HepG2 (cell line): ENCODE results near the gene BTF3L4. TPM values are rescaled to one million over a fixed set of nuclear protein-coding genes. Genes with fewer than 3 reads are reported as not detected.

ENCODE experiments used
- CENPBD1 ChIP-seq: sonication (generic); formaldehyde crosslinking; IDR thresholded peaks from 2 replicates; pipeline ENCODE4 v1.8.0; 2022; ENCODE audit warnings: missing genetic modification reagents, low read depth, mild to moderate bottlenecking, borderline replicate concordance
- ELF4 ChIP-seq: sonication (generic); formaldehyde crosslinking; IDR thresholded peaks from 2 replicates; pipeline ENCODE4 v1.5.0; 2020; ENCODE audit warnings: missing genetic modification reagents, mild to moderate bottlenecking, moderate library complexity, borderline replicate concordance
- HINFP ChIP-seq: sonication (generic); formaldehyde crosslinking; IDR thresholded peaks from 2 replicates; pipeline ENCODE4 v1.4.0; 2020; ENCODE audit warnings: low read depth, mild to moderate bottlenecking, missing genetic modification reagents
- MBNL3 ChIP-seq: fragments of 250-450 bp; sonication (Bioruptor Pico); conservative IDR thresholded peaks from 2 replicates; pipeline ENCODE4 v1.8.0; 2022; ENCODE audit warnings: mild to moderate bottlenecking, inconsistent platforms
- MEIS2 ChIP-seq: sonication (generic); formaldehyde crosslinking; IDR thresholded peaks from 2 replicates; pipeline ENCODE4 v1.9.0; 2021; ENCODE audit warnings: mild to moderate bottlenecking, missing genetic modification reagents
- MYNN ChIP-seq: sonication (generic); formaldehyde crosslinking; IDR thresholded peaks from 2 replicates; pipeline ENCODE4 v1.4.0; 2020; ENCODE audit warnings: mild to moderate bottlenecking, low read depth, missing genetic modification reagents
- NR1H2 ChIP-seq: sonication (generic); formaldehyde crosslinking; IDR thresholded peaks from 2 replicates; pipeline ENCODE4 v1.8.1; 2022; ENCODE audit warnings: low read depth, missing genetic modification reagents, borderline replicate concordance
- PHF20 ChIP-seq: sonication (generic); formaldehyde crosslinking; IDR thresholded peaks from 2 replicates; pipeline ENCODE4 v1.5.0; 2020; ENCODE audit warnings: mild to moderate bottlenecking, missing genetic modification reagents
- POLR2G ChIP-seq: fragments of 200-400 bp; formaldehyde crosslinking; IDR thresholded peaks from 2 replicates; pipeline ENCODE4 v1.6.1; 2018; ENCODE audit warnings: mild to moderate bottlenecking, low read depth, low read length, moderate library complexity
- PRMT3 ChIP-seq: sonication (generic); formaldehyde crosslinking; IDR thresholded peaks from 2 replicates; pipeline ENCODE4 v1.8.1; 2022; ENCODE audit warnings: low read depth, mild to moderate bottlenecking, moderate library complexity, missing genetic modification reagents, borderline replicate concordance
- SIX4 ChIP-seq: sonication (generic); formaldehyde crosslinking; IDR thresholded peaks from 2 replicates; pipeline ENCODE4 v1.4.0; 2020; ENCODE audit warnings: missing genetic modification reagents
- XBP1 ChIP-seq: sonication (generic); formaldehyde crosslinking; IDR thresholded peaks from 2 replicates; pipeline ENCODE4 v1.5.0; 2020; ENCODE audit warnings: missing genetic modification reagents
- ZBTB38 ChIP-seq: sonication (generic); formaldehyde crosslinking; IDR thresholded peaks from 2 replicates; pipeline ENCODE4 v1.5.1; 2020; ENCODE audit warnings: mild to moderate bottlenecking, missing genetic modification reagents
- ZFP37 ChIP-seq: sonication (generic); formaldehyde crosslinking; IDR thresholded peaks from 2 replicates; pipeline ENCODE4 v1.4.0; 2020; ENCODE audit warnings: missing genetic modification reagents, borderline replicate concordance
- ZKSCAN1 ChIP-seq: fragments of 150-350 bp; IDR thresholded peaks from 2 replicates; pipeline ENCODE4 v1.6.1; 2014; ENCODE audit warnings: low read length
- ZNF207 ChIP-seq: fragments of 450-650 bp; IDR thresholded peaks from 2 replicates; pipeline ENCODE4 v1.6.1; 2016; ENCODE audit warnings: antibody characterized with exemption, borderline replicate concordance
- ZNF253 ChIP-seq: sonication (generic); formaldehyde crosslinking; IDR thresholded peaks from 2 replicates; pipeline ENCODE4 v1.8.0; 2022; ENCODE audit warnings: mild to moderate bottlenecking, missing genetic modification reagents, borderline replicate concordance
- ZNF276 ChIP-seq: sonication (generic); formaldehyde crosslinking; IDR thresholded peaks from 2 replicates; pipeline ENCODE4 v1.4.0; 2020; ENCODE audit warnings: mild to moderate bottlenecking, low read depth, missing genetic modification reagents
- ZNF3 ChIP-seq: IDR thresholded peaks from 2 replicates; pipeline ENCODE4 v1.7.0; 2017; ENCODE audit warnings: inconsistent platforms
- ZNF451 ChIP-seq: sonication (generic); formaldehyde crosslinking; IDR thresholded peaks from 2 replicates; pipeline ENCODE4 v1.5.0; 2020; ENCODE audit warnings: mild to moderate bottlenecking, missing genetic modification reagents
- ZNF564 ChIP-seq: sonication (generic); formaldehyde crosslinking; IDR thresholded peaks from 2 replicates; pipeline ENCODE4 v1.8.1; 2023; ENCODE audit warnings: mild to moderate bottlenecking, missing genetic modification reagents
- ZNF747 ChIP-seq: sonication (generic); formaldehyde crosslinking; IDR thresholded peaks from 2 replicates; pipeline ENCODE4 v1.8.1; 2023; ENCODE audit warnings: missing genetic modification reagents, mild to moderate bottlenecking, borderline replicate concordance
- ZNF776 ChIP-seq: sonication (generic); formaldehyde crosslinking; IDR thresholded peaks from 2 replicates; pipeline ENCODE4 v1.4.0; 2020; ENCODE audit warnings: mild to moderate bottlenecking, missing genetic modification reagents
- ZNF841 ChIP-seq: sonication (generic); formaldehyde crosslinking; IDR thresholded peaks from 2 replicates; pipeline ENCODE4 v1.8.1; 2023; ENCODE audit warnings: missing genetic modification reagents, borderline replicate concordance
- polyA plus RNA-seq, 8 experiments: library from polyadenylated mRNA; depleted of rRNA in 3 of 8; stranded (reverse) in 7 of 8; unstranded in 1 of 8; fragments of >200 nt; fragmentation: Illumina TruSeq in 4 of 8; extraction: Trizol in 4 of 8; gene quantifications; 2 replicates each; pipeline versions ENCODE4 v1.2.1 to v1.2.3, GENCODE V29; 2011 to 2016; ENCODE audit warnings: low read depth in 4 of 8, missing spikeins in 1 of 8, mixed read lengths in 1 of 8; ENCODE audit not compliant: insufficient read depth in 1 of 8
- total RNA-seq, 5 experiments: library from RNA; depleted of rRNA; stranded (reverse); fragments of >200 nt; fragmentation: Illumina TruSeq; extraction: Trizol; gene quantifications; 2 replicates each; pipeline ENCODE4 v1.2.3, GENCODE V29; 2016; ENCODE audit warnings: low read depth in 1 of 5
- TF ChIP-seq, protein P1 (sequence below): sonication (generic); formaldehyde crosslinking; IDR thresholded peaks from 2 replicates; pipeline ENCODE4 v1.4.0; 2020; ENCODE audit warnings: missing genetic modification reagents, borderline replicate concordance

BTF3L4 gene
- total and polyA plus RNA-seq, 2 of the 13 experiments (the other 11 are each of a cell fraction or from before 2014, with no cell fraction given): 59.0 to 74.3 TPM

- TF ChIP-seq SIX4 (no peak), POLR2G (peak; percentile 88), ZBTB38 (0 out of 2 replicates have a peak, but pooled peaks have one; percentile 48), MBNL3 (CRISPR knock-in tag) (no peak), ZNF207 (no peak), ZNF451 (CRISPR knock-in tag) (peak; percentile 72; the same call in 1 of the 2 replicates), ZNF253 (CRISPR knock-in tag) (peak; percentile 46; the same call in 1 of the 2 replicates), MYNN (CRISPR knock-in tag) (no peak), NR1H2 (CRISPR knock-in tag) (no peak), HINFP (0 out of 2 replicates have a peak, but pooled peaks have one; percentile 44), XBP1 (CRISPR knock-in tag) (no peak), ZNF776 (CRISPR knock-in tag) (peak; percentile 55; the same call in 1 of the 2 replicates), ZNF747 (CRISPR knock-in tag) (no peak), CENPBD1 (no peak), ZFP37 (CRISPR knock-in tag) (no peak), ELF4 (CRISPR knock-in tag) (peak; percentile 96), PHF20 (peak; percentile 92), ZKSCAN1 (0 out of 2 replicates have a peak, but pooled peaks have one; percentile 19), ZNF276 (CRISPR knock-in tag) (0 out of 2 replicates have a peak, but pooled peaks have one; percentile 77), ZNF3 (CRISPR knock-in tag) (no peak), MEIS2 (peak; percentile 79), ZNF841 (CRISPR knock-in tag) (no peak), ZNF564 (CRISPR knock-in tag) (no peak; the same call in 1 of the 2 replicates), PRMT3 (peak; percentile 46; the same call in 1 of the 2 replicates)
- TF ChIP-seq, protein P1, sequence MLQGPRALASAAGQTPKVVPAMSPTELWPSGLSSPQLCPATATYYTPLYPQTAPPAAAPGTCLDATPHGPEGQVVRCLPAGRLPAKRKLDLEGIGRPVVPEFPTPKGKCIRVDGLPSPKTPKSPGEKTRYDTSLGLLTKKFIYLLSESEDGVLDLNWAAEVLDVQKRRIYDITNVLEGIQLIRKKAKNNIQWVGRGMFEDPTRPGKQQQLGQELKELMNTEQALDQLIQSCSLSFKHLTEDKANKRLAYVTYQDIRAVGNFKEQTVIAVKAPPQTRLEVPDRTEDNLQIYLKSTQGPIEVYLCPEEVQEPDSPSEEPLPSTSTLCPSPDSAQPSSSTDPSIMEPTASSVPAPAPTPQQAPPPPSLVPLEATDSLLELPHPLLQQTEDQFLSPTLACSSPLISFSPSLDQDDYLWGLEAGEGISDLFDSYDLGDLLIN: peak; percentile 83; the same call in 1 of the 2 replicates
These were observed 22.7 kb upstream of the BTF3L4 start, which contains the start of gene KTI12 (continued) for GRCh38 chr1:52033190-52034049.
